HG02610 (cell line): ENCODE data around the gene AGO3.
A peak's percentile ranks its signal among the peaks of the same experiment; 100 is the strongest.

Source experiments
- ATAC-seq: cut with Tn5 transposase; IDR thresholded peaks from one replicate; pipeline ENCODE4 v1.9.1; 2021; ENCODE audit warnings: mild to moderate bottlenecking, moderate library complexity; ENCODE audit not compliant: unreplicated experiment

AGO3 gene

DNA sequence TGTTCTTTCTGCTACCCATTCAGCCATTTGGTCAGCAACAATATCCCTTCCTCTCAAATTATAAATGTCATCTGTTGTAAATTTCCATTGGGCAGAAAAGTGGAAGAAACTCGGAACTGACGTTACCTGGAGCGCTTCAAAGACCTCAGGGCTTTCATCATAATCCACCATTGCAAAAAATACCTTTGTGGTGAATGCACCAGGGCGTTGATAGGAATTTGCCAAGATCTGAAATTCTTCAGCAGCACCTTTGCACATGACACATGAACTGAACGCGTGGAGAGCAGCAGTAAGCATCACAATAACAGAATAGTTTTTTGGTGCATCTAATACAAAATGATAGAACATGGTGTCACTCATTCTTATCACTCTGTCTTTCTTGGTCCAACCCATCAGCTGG lies 149.9 kb downstream of the AGO3 start:
- ATAC-seq = no peak

GRCh38 chr1:36081926-36082485 lies 151.1 kb downstream of the AGO3 start:
- ATAC-seq = no peak

GRCh38 chr1:36083219-36083618 lies 152.3 kb downstream of the AGO3 start:
- no peak for ATAC-seq

DNA sequence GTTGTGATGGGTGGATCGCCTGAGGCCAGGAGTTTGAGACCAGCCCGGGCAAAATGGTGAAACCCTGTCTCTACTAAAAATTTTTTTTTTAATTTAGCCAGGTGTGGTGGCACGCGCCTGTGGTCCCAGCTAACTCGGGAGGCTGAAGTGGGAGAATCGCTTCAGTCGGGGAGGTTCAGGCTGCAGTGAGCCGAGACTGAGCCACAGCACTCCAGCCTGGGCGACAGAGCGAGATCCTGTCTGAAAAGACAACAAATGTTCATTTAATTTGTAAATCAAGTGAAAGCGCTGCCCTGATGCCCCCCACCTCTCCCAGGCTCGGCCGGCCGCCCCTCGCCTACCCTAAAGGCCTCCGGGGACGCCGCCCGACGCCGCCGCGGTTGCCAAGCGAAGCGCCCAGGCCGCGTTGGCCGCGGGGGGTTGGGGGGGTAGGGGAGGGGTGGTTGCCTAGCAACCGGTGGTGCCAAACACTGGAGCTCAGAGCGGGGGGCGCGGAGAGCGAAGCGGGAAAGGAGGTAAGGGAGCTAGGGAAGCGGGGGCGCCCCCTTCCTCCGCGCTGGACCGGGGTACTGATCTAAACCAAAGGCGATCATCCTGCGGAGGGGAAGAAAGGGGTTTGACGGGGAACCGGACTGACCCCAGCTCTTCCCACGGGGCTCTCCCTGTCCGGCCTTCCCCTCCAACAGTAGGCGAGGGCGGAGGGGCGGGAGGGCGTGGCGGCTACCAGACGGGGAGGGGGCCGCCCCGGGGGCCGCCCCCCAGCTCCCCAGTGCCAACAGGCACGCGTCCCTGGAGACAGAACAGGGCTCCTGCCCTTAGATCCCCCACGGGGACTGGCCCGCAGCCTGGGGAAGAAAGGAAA lies 153.0 kb downstream of the AGO3 start, which contains the start of gene TEKT2:
TEKT2 (plus strand) TSS at position 460 of the 862 bp plus-strand sequence. CDS start 828 bp downstream, outside the sequence.
- no peak for ATAC-seq

DNA sequence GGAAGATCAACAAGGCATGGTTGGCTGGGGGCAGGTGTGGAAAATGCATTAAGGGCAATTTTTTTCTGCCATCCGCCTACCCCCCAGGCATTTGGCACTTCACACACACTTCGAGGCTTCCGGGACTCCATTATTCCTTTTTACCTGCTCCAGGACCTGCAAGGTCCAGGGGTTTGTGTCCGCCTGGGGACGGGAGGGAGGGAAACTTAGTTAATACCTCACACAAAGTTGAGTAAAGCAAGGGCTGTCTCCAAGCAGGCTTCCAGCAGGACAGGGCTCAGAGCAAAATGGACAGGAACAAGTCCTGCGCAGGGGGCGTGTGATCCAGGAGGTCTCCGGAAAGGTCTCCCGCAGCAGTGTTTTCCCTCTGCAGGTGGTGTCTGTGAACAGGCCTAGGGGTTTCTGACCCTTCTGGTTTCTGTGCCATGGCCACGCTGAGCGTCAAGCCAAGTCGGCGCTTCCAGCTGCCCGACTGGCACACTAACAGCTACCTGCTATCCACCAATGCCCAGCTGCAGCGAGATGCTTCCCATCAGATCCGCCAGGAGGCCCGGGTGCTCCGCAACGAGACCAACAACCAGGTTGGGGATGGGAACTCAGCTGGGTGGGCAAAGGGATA lies 153.7 kb downstream of the AGO3 start:
- no peak for ATAC-seq

DNA sequence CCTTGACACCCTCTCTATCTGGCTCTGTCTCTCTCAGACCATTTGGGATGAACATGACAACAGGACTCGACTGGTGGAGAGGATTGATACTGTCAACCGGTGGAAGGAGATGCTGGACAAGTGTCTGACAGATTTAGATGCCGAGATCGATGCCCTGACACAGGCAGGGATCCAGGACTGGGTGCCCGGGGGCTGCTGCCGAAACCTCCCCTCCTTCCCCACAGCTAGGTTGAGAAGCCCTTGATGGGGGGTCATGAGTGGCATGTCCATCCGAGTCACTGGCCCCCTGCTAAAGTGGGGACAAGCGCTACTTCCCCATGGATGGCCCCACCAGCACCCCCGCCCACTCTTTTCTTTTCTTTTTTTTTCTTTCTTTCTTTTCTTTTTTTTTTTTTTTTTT lies 154.2 kb downstream of the AGO3 start:
- ATAC-seq = no peak

GRCh38 chr1:36085686-36086526 lies 155.0 kb downstream of the AGO3 start:
- no peak for ATAC-seq

GRCh38 chr1:36086529-36087232 lies 155.8 kb downstream of the AGO3 start:
- ATAC-seq = no peak

DNA sequence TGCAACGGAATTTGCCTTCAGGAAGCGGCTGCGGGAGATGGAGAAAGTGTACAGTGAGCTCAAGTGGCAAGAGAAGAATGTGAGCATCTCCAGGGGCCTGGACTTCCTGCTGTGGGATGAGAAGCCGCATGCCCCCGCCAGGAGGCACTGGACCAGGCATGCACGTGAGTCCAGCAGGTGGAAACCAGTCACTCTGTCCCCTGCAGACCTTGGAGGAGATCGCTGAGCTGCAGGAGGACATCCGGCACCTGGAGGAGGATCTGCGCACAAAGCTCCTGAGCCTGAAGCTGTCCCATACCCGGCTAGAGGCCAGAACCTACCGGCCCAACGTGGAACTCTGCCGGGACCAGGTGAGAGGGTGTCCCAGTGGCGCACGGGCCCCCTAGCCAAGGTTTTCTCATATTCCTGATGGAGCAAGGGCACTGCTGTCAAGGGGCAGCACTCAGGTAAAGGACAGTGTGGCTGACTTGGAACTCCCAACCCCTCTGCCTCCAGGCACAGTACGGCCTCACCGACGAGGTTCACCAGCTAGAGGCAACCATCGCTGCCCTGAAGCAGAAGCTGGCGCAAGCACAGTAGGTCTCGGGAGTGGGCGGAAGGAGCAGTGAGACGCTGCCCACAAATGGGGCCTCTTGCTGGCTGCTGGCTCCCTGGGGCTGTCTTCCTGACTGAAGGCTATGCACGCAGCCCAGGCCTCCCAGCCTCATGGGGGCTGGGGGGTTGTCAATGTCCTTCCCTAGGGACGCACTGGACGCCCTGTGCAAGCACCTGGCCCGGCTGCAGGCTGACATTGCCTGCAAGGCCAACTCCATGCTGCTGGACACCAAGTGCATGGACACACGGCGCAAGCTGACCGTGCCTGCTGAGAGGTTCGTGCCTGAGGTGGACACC lies 156.6 kb downstream of the AGO3 start:
- ATAC-seq = no peak

DNA sequence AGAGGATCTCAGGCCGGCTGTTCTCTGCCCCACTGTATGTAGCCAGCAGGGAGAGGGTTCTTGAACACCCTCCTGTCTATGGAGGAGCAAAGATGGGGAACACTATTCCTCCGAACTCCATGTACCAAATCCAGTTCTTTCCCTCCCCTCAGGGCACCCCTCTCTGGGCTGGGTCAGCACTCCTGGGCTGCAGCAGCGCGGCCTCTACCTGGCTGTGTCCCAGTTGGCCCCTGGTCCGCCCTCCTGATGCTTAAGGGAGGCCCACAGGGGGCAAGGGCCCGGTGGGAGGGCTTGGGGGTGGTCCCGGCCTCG lies 157.3 kb downstream of the AGO3 start:
- ATAC-seq = no peak

DNA sequence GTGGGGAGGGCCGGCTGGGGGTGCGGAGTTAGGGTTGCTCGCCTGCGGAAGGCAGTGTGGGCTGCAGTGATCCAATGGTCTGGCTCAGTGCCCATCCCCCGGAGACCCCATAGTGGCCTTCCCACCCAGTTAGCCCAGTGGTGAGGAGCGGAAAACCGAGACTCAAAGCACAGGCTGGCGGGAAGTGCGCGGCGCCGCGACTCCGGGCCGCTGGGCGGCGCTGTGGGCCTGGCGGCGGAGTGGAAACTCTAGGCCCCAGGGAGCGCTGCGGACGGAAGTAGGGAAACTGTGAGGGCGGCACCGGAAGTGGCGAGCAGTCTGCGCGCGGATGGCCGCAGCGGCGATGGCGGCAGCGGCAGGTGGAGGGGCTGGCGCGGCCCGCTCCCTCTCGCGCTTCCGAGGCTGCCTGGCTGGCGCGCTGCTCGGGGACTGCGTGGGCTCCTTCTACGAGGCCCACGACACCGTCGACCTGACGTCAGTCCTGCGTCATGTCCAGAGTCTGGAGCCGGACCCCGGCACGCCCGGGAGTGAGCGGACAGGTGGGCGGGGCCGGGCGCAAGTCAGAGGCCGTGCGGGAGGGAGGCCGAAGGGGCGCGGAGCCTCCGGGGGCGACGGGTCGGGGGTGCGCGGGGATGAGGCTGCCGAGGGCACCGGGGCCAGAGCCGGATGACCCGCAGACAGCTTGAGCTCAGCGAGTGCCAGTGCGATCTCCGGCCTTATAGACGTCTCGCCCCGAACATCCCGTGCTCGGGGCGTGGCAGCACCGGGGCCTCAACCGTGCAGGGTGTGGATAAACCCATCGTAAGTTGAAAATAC lies 157.9 kb downstream of the AGO3 start, which contains the start of gene ADPRS:
ADPRS (plus strand) TSS at position 316 of the 816 bp plus-strand sequence; CDS start at position 329, 13 bp downstream.
- peak; percentile 66 for ATAC-seq

GRCh38 chr1:36089393-36090121 lies 158.7 kb downstream of the AGO3 start:
- ATAC-seq = no peak

GRCh38 chr1:36091141-36091540 lies 160.2 kb downstream of the AGO3 start:
- no peak for ATAC-seq

DNA sequence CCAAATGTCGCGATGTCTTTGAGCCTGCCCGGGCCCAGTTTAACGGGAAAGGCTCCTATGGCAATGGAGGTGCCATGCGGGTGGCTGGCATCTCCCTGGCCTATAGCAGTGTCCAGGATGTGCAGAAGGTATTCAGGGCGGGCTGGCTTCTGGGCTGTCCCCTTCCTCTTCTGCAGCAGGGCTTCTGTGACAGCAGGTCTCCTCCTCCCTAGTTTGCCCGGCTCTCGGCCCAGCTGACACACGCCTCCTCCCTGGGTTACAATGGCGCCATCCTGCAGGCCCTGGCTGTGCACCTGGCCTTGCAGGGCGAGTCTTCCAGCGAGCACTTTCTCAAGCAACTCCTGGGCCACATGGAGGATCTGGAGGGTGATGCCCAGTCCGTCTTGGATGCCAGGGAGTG lies 160.8 kb downstream of the AGO3 start:
- no peak for ATAC-seq

DNA sequence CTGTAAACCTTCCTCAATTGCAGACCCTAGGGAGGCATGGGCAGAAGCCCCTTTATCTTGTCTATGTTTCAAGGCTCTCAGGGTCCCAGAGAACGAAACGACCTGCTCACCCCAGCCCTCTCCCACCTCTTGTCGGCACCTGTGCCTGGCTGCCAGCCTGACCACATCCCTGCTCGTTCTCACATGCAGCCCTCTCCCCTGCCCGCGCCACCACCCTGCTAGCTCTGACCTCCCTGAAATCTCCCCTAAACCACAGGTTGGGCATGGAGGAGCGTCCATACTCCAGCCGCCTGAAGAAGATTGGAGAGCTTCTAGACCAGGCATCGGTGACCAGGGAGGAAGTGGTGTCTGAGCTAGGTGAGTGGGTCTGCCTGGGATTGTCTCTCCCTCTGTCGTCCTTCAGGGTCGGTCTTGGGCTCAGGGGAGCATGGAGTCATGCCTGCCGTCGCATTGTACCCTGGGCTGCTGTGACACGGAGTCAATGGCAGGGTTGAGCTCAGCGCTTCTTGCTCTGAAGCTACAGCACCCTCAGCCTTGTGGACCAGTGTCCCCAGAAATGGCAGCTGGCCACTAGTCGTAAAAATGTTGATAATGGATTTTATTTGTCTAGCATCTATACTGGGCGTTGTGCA lies 161.4 kb downstream of the AGO3 start:
- ATAC-seq = no peak

- ATAC-seq = no peak
Measured at GRCh38 chr1:36092798-36093185, 161.9 kb downstream of the AGO3 start.

- ATAC-seq = no peak
Measured at GRCh38 chr1:36093226-36093625, 162.3 kb downstream of the AGO3 start.

- no peak for ATAC-seq
Measured at GRCh38 chr1:36093929-36094328, 163.0 kb downstream of the AGO3 start.
